NCI-H510A treated with DMSO at 0.1 percent for 48 hours (cell line): ENCODE data around the gene DCC.

Experiments
- DNase-seq: peaks from one replicate; lab custom pipeline; 2025; lab: John Stamatoyannopoulos, UW

Gene DCC

GRCh38 chr18:52605345-52605744 is 265.3 kb downstream of the DCC start:
- no peak for DNase-seq

- no peak for DNase-seq
These were observed 268.0 kb downstream of the DCC start for GRCh38 chr18:52607985-52608384.

GRCh38 chr18:52610451-52611115 is 270.6 kb downstream of the DCC start:
- DNase-seq, result no peak

- DNase-seq, result no peak
These were observed 272.4 kb downstream of the DCC start for GRCh38 chr18:52612406-52612805.

GRCh38 chr18:52615321-52615720 is 275.3 kb downstream of the DCC start:
- no peak for DNase-seq

- no peak for DNase-seq
These were observed 275.9 kb downstream of the DCC start for GRCh38 chr18:52615943-52616342.

GRCh38 chr18:52617931-52618330 is 277.9 kb downstream of the DCC start:
- DNase-seq, result no peak

- no peak for DNase-seq
These were observed 281.0 kb downstream of the DCC start for GRCh38 chr18:52620926-52621439.

- no peak for DNase-seq
These were observed 284.7 kb downstream of the DCC start for GRCh38 chr18:52624702-52625101.

- no peak for DNase-seq
These were observed 296.5 kb downstream of the DCC start for GRCh38 chr18:52636536-52636935.

- DNase-seq, result no peak
These were observed 308.2 kb downstream of the DCC start for GRCh38 chr18:52648201-52648600.

GRCh38 chr18:52652391-52652790 is 312.4 kb downstream of the DCC start:
- DNase-seq, result no peak

GRCh38 chr18:52657043-52657805 is 317.2 kb downstream of the DCC start:
- DNase-seq, result no peak

- no peak for DNase-seq
These were observed 327.6 kb downstream of the DCC start for GRCh38 chr18:52667463-52668065.

GRCh38 chr18:52670896-52671295 is 330.9 kb downstream of the DCC start:
- DNase-seq, result peak; percentile 47

GRCh38 chr18:52678034-52678433 is 338.0 kb downstream of the DCC start:
- no peak for DNase-seq

- DNase-seq, result no peak
These were observed 338.6 kb downstream of the DCC start for GRCh38 chr18:52678551-52678950.

- no peak for DNase-seq
These were observed 339.4 kb downstream of the DCC start for GRCh38 chr18:52679354-52679753.

- DNase-seq, result no peak
These were observed 342.3 kb downstream of the DCC start for GRCh38 chr18:52682260-52682659.

- no peak for DNase-seq
These were observed 345.3 kb downstream of the DCC start for GRCh38 chr18:52685316-52685715.

GRCh38 chr18:52691841-52692240 is 351.8 kb downstream of the DCC start:
- no peak for DNase-seq

- DNase-seq, result no peak
These were observed 354.8 kb downstream of the DCC start for GRCh38 chr18:52694804-52695203.

- no peak for DNase-seq
These were observed 360.1 kb downstream of the DCC start for GRCh38 chr18:52700116-52700515.
